Mucosa of gallbladder (tissue), 1 donor: ENCODE results near the gene SNCAIP. TPM values are rescaled to one million over a fixed set of nuclear protein-coding genes. Genes with fewer than 3 reads are reported as not detected.

Source experiments
- DNase-seq: peaks from one replicate; pipeline ENCODE4 v3.0.0-alpha.2; 2020; ENCODE audit warnings: low spot score
- total RNA-seq: library from RNA; stranded (reverse); gene quantifications from one replicate; pipeline ENCODE4 v1.2.1, GENCODE V29; 2021
- donor health status: DM: no; HTN: no; CAD: no.

Gene SNCAIP
- total RNA-seq, 1 donor from 2014 or later, result 2.4 TPM

GRCh38 chr5:122426301-122426700 lies 114.3 kb downstream of the SNCAIP start:
- DNase-seq, result no peak

- DNase-seq, result no peak
These were observed 115.6 kb downstream of the SNCAIP start for GRCh38 chr5:122427621-122428020.

- DNase-seq, result no peak
These were observed 117.7 kb downstream of the SNCAIP start for GRCh38 chr5:122429545-122430318.

GRCh38 chr5:122430319-122430586 lies 118.2 kb downstream of the SNCAIP start:
- no peak for DNase-seq

- no peak for DNase-seq
These were observed 119.3 kb downstream of the SNCAIP start for GRCh38 chr5:122431298-122431697.

- DNase-seq, result no peak
These were observed 122.4 kb downstream of the SNCAIP start for GRCh38 chr5:122434205-122434970.

- no peak for DNase-seq
These were observed 123.2 kb downstream of the SNCAIP start for GRCh38 chr5:122435234-122435633.

- no peak for DNase-seq
These were observed 123.7 kb downstream of the SNCAIP start for GRCh38 chr5:122435761-122436160.

- no peak for DNase-seq
These were observed 124.6 kb downstream of the SNCAIP start for GRCh38 chr5:122436615-122437014.

GRCh38 chr5:122439645-122440044 lies 127.6 kb downstream of the SNCAIP start:
- DNase-seq, result no peak

GRCh38 chr5:122442938-122443337 lies 130.9 kb downstream of the SNCAIP start:
- DNase-seq, result no peak

GRCh38 chr5:122444411-122444810 lies 132.4 kb downstream of the SNCAIP start:
- no peak for DNase-seq

GRCh38 chr5:122445070-122445469 lies 133.0 kb downstream of the SNCAIP start:
- DNase-seq, result no peak

- no peak for DNase-seq
These were observed 135.0 kb downstream of the SNCAIP start for GRCh38 chr5:122447072-122447471.

GRCh38 chr5:122447879-122448278 lies 135.8 kb downstream of the SNCAIP start:
- DNase-seq, result no peak

GRCh38 chr5:122454541-122454940 lies 142.5 kb downstream of the SNCAIP start:
- DNase-seq, result no peak

- no peak for DNase-seq
These were observed 143.9 kb downstream of the SNCAIP start for GRCh38 chr5:122455939-122456338.

GRCh38 chr5:122457178-122457826 lies 145.3 kb downstream of the SNCAIP start:
- DNase-seq, result no peak

GRCh38 chr5:122458278-122458872 lies 146.3 kb downstream of the SNCAIP start:
- no peak for DNase-seq

GRCh38 chr5:122462486-122462885 lies 150.4 kb downstream of the SNCAIP start:
- no peak for DNase-seq

- no peak for DNase-seq
These were observed 151.2 kb downstream of the SNCAIP start for GRCh38 chr5:122463221-122463620.

- no peak for DNase-seq
These were observed 152.2 kb downstream of the SNCAIP start for GRCh38 chr5:122464191-122464590.
